HUES6 (cell line): ENCODE measurements around the gene NRG4.
"Not testable (repeated sequence)": the region's sequence is repeated elsewhere in the genome, so short reads cannot be mapped to it uniquely, and the experiment has no call there.

Experiments
- H3K27ac ChIP-seq: 2 replicates; pipeline ENCODE4 v1.7.0; 2013; ENCODE audit warnings: low read depth, mild to moderate bottlenecking, low read length, inconsistent platforms
- H3K27me3 ChIP-seq: 2 replicates; pipeline ENCODE4 v1.6.1; 2013; ENCODE audit warnings: low read length; ENCODE audit not compliant: control insufficient read depth, insufficient read depth
- H3K36me3 ChIP-seq: 2 replicates; pipeline ENCODE4 v1.6.1; 2013; ENCODE audit warnings: low read length; ENCODE audit not compliant: control insufficient read depth, insufficient read depth
- H3K4me1 ChIP-seq: 2 replicates; pipeline ENCODE4 v1.6.1; 2013; ENCODE audit warnings: low read length; ENCODE audit not compliant: control insufficient read depth, insufficient read depth
- H3K4me3 ChIP-seq: 2 replicates; pipeline ENCODE4 v1.5.1; 2013; ENCODE audit warnings: low read depth, low read length
- H3K9ac ChIP-seq: one replicate; pipeline ENCODE4 v1.6.1; 2013; ENCODE audit warnings: mild to moderate bottlenecking, low read length
- H3K9me3 ChIP-seq: 2 replicates; pipeline ENCODE4 v1.6.1; 2013; ENCODE audit warnings: low read depth, low read length; ENCODE audit not compliant: control insufficient read depth, insufficient read depth

Gene NRG4

DNA sequence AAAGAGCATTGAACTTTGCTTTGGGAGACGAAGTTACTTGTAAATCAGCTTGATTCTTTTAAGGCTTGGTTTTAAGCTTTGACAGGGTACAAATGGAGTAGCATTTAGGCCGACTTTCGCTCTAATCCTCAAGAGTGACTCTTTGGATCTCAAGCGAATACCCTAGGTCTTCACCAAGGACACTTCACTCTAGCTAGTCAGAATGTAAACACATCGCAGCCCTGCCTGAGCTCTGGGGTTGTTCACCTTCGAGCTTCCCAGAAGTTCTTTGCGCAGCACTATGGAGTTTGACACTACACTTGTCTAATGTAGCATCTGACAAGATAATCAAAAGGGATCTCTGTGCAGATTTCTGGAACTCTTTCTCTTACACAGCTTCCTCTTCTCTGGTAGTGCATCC is 22.3 kb downstream of the NRG4 start:
- Histone ChIP-seq H3K4me3 (no peak overlapping the region), H3K27ac (no peak overlapping the region), H3K27me3 (no peaks in the 10 kb centered on the region), H3K36me3 (no peaks in the 10 kb centered on the region), H3K9me3 (peaks cover 3% of the 10 kb centered on the region; the same call in 1 of the 2 replicates), H3K9ac (no peak overlapping the region), H3K4me1 (peaks cover 6% of the 10 kb centered on the region; the same call in 1 of the 2 replicates)

DNA sequence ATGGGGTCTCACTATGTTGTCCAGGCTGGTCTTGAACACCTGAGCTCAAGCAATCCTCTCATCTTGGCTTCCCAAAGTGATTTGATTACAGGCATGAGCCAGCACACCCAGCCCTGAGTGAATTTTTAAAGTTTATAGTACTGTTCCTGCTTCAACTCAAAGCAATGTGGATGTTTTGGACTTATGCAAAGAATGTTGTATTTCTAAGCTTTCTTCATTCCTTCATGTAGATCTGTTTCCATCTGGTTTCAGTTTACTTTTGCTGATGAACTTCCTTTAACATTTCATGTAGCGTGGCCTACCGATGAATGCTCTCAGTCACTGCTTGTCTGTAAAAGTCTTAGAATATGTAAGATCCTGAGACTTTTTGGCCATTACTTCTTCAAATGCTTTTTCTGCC is 23.2 kb downstream of the NRG4 start:
- H3K9ac ChIP-seq = no peak overlapping the region
- no peaks in the 10 kb centered on the region for H3K36me3 ChIP-seq
- peaks cover 3% of the 10 kb centered on the region; the same call in 1 of the 2 replicates for H3K9me3 ChIP-seq
- H3K27me3 ChIP-seq = no peaks in the 10 kb centered on the region
- no peak overlapping the region for H3K27ac ChIP-seq
- peaks cover under 1% of the 10 kb centered on the region; the same call in 1 of the 2 replicates for H3K4me1 ChIP-seq
- H3K4me3 ChIP-seq = no peak overlapping the region

DNA sequence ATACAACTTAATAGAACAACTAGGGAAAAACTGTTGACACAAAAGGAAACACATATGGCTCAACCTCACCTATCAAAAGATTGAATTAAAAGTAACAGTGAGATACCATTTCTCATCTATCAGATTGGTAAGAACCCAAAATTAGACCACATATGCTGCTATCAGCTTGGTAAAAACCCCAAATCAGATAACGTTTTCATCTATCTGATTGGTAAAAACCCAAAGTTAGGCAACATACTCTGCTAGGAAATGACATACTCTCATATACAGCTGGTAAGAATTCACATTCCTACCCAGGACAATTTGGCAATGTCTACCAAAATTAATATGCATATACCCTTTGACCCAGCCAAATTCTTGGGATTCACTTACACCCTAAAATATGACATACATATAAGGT is 26.3 kb downstream of the NRG4 start:
- H3K36me3 ChIP-seq = no peaks in the 10 kb centered on the region
- H3K4me1 ChIP-seq = peaks cover 7% of the 10 kb centered on the region; the same call in 1 of the 2 replicates
- H3K4me3 ChIP-seq = no peak overlapping the region
- no peak overlapping the region for H3K27ac ChIP-seq
- no peak overlapping the region for H3K9ac ChIP-seq
- H3K9me3 ChIP-seq = no peaks in the 10 kb centered on the region
- no peaks in the 10 kb centered on the region for H3K27me3 ChIP-seq

DNA sequence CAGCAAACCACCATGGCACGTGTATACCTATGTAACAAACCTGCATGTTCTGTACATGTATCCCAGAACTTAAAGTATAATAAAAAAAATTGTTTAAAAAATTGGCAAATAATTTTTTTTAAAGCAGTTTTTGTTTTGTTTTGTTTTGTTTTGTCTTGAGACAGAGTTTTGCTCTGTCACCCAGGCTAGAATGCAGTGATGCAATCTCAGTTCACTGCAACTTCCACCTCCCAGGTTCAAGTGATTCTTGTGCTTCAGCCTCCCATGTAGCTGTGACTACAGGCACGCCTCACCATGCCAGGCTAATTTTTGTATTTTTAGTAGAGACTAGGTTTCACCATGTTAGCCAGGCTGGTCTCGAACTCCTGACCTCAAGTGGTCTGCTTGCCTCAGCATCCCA is 27.5 kb downstream of the NRG4 start:
- H3K27ac ChIP-seq, H3K27me3 ChIP-seq, H3K4me3 ChIP-seq, H3K36me3 ChIP-seq, H3K9me3 ChIP-seq, H3K9ac ChIP-seq, H3K4me1 ChIP-seq: not testable (repeated sequence)

DNA sequence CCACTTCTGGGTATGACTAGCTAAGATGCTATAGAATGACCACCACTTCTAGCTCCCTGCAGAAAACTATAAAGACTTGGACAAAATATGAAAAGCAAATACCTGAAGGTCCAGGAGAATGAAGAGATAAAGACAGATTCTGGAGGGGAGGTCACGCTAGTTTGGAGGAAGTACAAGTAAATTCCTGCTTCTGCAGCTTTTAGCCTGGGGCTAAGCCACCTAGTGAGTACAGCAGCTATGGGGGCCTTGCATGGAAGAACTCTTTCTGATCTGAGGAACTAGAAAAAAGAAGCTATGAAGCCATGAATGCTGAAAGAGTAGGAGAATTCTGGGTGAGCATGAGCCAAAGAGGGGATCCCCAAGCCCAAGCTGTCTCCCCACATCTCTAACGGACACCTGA is 29.8 kb downstream of the NRG4 start:
- Histone ChIP-seq H3K9me3 (peaks cover under 1% of the 10 kb centered on the region; the same call in 1 of the 2 replicates), H3K27me3 (no peaks in the 10 kb centered on the region), H3K9ac (no peak overlapping the region), H3K36me3 (no peaks in the 10 kb centered on the region), H3K27ac (no peak overlapping the region), H3K4me3 (no peak overlapping the region), H3K4me1 (peaks cover 7% of the 10 kb centered on the region; the same call in 1 of the 2 replicates)

DNA sequence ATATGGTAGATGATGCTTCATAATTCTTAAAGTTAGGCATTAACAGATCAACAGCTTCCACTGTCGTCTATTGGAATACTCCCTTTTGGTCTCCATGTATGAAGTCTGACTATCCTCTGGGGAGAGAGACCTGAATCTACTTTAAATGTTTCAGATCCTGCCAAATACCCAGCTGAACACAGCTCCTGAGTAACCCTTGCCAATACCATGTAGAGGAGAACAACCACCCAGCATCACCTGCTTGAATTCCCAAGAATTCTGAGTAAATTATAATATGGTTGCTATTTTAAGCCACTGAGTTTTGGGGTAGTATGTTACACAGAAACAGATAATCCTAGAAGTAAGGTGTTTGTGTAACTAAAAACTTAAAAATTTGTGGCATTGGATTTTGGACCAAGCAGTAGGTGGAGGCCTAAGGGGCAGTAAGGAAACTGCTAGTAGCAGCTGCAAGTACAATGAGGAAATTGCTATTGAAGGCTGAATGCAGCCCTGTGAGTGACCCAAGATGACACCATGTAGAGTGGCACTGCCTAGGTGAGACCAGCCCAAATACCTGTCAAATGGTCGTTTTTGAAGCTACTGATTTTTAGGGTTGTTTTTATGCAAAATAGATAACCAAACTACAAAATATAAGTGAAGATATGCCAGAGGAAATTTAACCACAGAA is 30.9 kb downstream of the NRG4 start:
- no peaks in the 10 kb centered on the region for H3K27me3 ChIP-seq
- H3K9me3 ChIP-seq = peaks cover 6% of the 10 kb centered on the region; the same call in 1 of the 2 replicates
- no peak overlapping the region for H3K4me3 ChIP-seq
- H3K9ac ChIP-seq = no peak overlapping the region
- no peaks in the 10 kb centered on the region for H3K36me3 ChIP-seq
- peaks cover 7% of the 10 kb centered on the region; the same call in 1 of the 2 replicates for H3K4me1 ChIP-seq
- H3K27ac ChIP-seq = no peak overlapping the region

DNA sequence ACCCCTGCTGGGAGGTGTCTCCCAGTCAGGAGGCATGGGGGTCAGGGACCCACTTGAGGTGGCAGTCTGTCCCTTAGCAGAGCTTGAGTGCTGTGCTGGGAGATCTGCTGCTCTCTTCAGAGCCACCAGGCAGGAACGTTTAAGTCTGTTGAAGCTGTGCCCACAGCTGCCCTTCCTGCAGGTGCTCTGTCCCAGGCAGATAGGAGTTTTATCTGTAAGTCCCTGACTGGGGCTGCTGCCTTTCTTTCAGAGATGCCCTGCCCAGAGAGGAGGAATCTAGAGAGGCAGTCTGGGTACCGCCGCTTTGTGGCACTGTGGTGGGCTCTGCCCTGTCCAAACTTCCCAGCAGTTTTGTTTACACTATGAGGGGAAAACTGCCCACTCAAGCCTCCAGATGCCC is 35.5 kb downstream of the NRG4 start:
- not testable (repeated sequence) for H3K27me3 ChIP-seq, H3K36me3 ChIP-seq, H3K9me3 ChIP-seq, H3K27ac ChIP-seq, H3K4me1 ChIP-seq, H3K9ac ChIP-seq, H3K4me3 ChIP-seq

DNA sequence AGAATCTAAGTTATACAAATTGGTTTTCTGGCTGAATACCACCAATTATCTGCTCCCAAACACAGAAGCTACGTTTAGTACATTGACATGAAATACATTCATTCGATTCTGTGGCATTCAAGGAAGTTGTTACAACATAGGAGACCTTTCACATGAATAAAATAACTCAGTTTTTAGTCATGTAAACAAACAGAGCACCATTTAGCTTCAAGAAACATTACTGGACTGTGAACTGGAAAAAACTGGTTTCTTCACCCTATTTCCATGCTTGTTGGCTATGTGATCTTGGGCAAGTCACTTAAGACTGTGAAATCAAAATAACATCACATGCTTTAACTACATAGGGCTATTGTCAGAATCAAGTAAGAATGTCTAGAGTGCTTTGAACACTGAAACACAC is 46.2 kb downstream of the NRG4 start:
- Histone ChIP-seq H3K27ac (no peak overlapping the region), H3K4me3 (no peak overlapping the region), H3K9me3 (0 out of 2 replicates have a peak, but pooled peaks cover 2% of the 10 kb centered on the region), H3K27me3 (no peaks in the 10 kb centered on the region), H3K4me1 (peaks cover 5% of the 10 kb centered on the region; the same call in 1 of the 2 replicates), H3K9ac (no peak overlapping the region), H3K36me3 (no peaks in the 10 kb centered on the region)

DNA sequence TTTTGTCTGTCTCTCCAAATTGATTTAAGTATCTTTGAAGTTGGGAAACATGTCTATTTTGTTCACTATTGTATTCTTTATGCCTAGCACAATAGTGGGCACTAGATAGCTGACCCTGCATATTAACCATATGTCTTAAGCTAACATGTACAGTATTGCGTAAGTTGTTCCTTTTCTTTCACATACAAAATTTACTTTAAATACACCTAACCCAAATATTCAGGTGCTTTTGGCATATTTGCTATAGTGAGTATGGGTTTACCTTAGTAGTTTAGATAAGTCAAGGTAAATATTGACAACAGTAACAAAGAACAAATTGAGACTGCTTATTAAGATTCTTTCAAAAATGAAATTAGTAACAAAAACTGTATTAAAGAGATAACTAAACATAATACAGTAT is 50.9 kb downstream of the NRG4 start:
- Histone ChIP-seq H3K27ac (no peak overlapping the region), H3K9me3 (0 out of 2 replicates have a peak, but pooled peaks cover 2% of the 10 kb centered on the region), H3K36me3 (no peaks in the 10 kb centered on the region), H3K27me3 (no peaks in the 10 kb centered on the region), H3K4me1 (peaks cover 5% of the 10 kb centered on the region; the same call in 1 of the 2 replicates), H3K9ac (no peak overlapping the region), H3K4me3 (no peak overlapping the region)

DNA sequence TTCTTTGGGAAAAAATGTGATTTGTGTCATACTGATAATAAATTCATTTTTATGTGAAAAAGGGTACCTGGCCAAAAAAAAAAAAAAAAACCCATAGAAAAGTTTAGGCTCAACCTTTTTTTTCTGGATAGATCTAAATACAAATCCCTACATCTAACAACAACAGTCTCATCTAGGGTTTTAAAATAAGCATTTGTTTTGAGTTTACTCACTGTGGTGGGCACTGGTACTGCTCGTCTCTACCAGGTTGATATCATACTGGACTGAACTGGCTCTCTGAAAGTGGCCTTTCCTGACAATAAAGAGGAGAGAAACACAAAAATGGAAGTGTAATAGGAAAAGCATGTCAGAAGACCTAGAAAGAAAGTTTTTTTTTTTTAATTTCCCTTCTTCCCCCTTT is 56.5 kb downstream of the NRG4 start:
- H3K36me3 ChIP-seq = no peaks in the 10 kb centered on the region
- H3K27me3 ChIP-seq = no peaks in the 10 kb centered on the region
- no peak overlapping the region for H3K4me3 ChIP-seq
- no peaks in the 10 kb centered on the region for H3K9me3 ChIP-seq
- H3K9ac ChIP-seq = no peak overlapping the region
- H3K27ac ChIP-seq = no peak overlapping the region
- H3K4me1 ChIP-seq = no peaks in the 10 kb centered on the region

DNA sequence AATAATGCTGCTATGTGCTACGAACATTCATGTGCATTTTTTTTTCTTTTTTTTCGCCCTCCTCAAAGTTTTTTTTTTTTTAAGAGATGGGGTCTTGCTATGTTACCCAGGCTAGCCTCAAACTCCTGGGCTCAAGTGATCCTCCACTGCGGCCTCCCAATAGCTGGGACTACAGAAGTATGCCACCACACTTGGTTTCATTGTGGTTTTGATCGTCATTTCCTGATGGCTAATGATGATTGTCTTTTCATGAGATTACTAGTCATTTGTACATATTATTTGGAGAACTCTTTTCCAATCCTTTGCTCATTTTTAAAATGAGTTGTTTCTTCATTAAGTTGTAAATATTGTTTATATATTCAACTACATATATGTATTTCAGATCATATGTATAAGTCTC is 59.7 kb downstream of the NRG4 start:
- no peak overlapping the region for H3K9ac ChIP-seq
- H3K4me3 ChIP-seq = no peak overlapping the region
- H3K27me3 ChIP-seq = no peaks in the 10 kb centered on the region
- H3K36me3 ChIP-seq = no peaks in the 10 kb centered on the region
- no peaks in the 10 kb centered on the region for H3K9me3 ChIP-seq
- H3K27ac ChIP-seq = no peak overlapping the region
- H3K4me1 ChIP-seq = no peaks in the 10 kb centered on the region
